ENCODE results near the gene GUCY1A2.

Gene GUCY1A2

GRCh38 chr11:106989078-106989455 lies 29.2 kb downstream of the GUCY1A2 start:
- Histone ChIP-seq H3K9me3 (no peaks in the 10 kb centered on the region), H3K27me3 (no peaks in the 10 kb centered on the region), H3K4me3 (ENCODE audit: low read depth, low read length) (no peak overlapping the region), H3K4me1 (no peaks in the 10 kb centered on the region), H3K36me3 (no peaks in the 10 kb centered on the region)
- TF ChIP-seq CTCF (IDR thresholded peaks at IDR 0.05; ENCODE audit: low read depth, low read length) = no peak
- no peak for DNase-seq

DNA sequence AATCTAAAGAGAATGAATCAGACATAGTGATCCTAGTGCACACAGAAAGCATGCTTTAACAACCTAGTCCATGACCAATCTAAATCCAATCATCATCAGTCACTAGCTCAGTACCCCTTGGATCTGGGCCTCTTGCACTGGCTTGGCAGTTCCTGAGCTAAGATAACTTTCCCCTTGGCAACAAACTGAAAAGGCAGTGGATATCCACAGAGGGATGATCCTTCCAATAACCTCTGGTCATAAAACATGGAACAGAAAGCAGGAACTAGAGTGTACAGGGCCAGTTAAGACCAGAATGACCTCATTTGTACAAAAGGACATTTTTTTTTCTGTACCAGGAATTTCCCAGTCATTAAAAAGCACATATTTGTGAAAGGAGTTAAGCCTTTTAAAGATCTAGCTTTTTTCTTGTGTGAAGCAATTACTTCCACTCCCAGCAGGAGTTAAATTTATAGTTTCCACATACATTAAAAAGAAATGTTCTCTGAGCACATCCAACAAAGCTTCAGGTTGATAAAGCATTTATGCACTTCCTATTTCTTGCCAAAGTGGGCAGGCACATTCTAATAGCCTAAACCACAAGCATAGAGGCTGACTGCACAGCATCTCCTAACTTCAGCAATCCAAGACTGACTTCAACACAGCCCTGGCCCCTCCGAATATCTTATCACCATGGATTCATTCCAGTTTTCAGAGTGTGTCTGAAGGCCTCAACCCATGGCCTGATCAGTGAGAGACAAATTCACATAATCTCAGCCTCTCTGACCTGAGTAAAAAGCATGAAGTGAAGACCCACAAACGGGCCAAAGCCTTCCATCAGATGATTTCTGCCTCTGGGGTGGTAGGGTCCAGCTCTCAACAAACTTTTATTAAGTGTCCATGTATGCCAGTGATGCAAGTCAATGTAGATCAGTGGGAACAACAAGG lies 29.9 kb downstream of the GUCY1A2 start:
- DNase-seq = no peak
- H3K4me3 ChIP-seq (ENCODE audit: low read depth, low read length) = no peak overlapping the region
- no peaks in the 10 kb centered on the region for H3K4me1 ChIP-seq
- no peak for TF ChIP-seq CTCF (IDR thresholded peaks at IDR 0.05; ENCODE audit: low read depth, low read length)
- no peaks in the 10 kb centered on the region for H3K9me3 ChIP-seq
- no peaks in the 10 kb centered on the region for H3K27me3 ChIP-seq
- H3K36me3 ChIP-seq = no peaks in the 10 kb centered on the region

DNA sequence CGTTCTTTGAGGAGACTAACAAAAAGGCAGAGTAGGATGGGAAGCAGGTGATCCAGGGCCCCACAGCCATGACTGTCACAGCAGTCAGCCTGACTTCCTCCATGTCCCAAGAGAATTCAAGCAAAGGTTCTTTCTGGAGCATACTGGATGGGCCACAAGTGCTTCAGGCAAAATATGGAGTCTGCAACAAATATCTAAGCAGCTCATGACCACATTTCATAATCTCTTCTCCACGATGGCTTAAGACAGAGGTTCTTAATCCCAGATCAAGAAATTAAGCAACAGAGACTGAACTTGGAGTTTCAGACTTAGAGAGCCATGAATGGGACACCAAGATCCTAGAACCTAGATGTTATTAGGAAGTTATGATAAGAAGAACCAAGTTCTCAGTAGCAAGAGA lies 31.6 kb downstream of the GUCY1A2 start:
- Histone ChIP-seq H3K9me3 (no peaks in the 10 kb centered on the region), H3K4me3 (ENCODE audit: low read depth, low read length) (no peak overlapping the region), H3K27me3 (no peaks in the 10 kb centered on the region), H3K36me3 (no peaks in the 10 kb centered on the region), H3K4me1 (no peaks in the 10 kb centered on the region)
- TF ChIP-seq CTCF (IDR thresholded peaks at IDR 0.05; ENCODE audit: low read depth, low read length) = no peak
- no peak for DNase-seq

DNA sequence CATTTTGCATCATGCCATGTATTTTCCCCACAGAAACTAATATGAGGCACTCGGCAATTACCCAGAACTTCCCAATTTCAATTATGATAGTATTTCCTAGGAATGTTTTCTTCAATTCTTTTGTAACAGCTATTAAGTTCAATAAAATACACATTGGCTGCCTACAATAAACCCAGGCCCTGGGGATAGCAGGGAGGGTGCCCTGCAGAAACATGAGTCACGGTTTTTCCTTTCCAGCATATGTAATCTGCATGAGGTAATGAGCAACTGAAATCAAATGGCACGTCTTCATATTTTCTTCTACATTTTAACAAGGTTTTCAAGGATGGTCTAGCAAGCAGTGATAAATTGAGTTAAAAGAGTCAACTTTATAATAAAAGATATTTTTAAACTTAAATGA lies 32.0 kb downstream of the GUCY1A2 start:
- no peak for TF ChIP-seq CTCF (IDR thresholded peaks at IDR 0.05; ENCODE audit: low read depth, low read length)
- DNase-seq = no peak

GRCh38 chr11:106983991-106984390 lies 34.3 kb downstream of the GUCY1A2 start:
- no peak for TF ChIP-seq CTCF (IDR thresholded peaks at IDR 0.05; ENCODE audit: low read depth, low read length)
- Histone ChIP-seq H3K9me3 (no peaks in the 10 kb centered on the region), H3K4me3 (ENCODE audit: low read depth, low read length) (no peak overlapping the region), H3K27me3 (no peaks in the 10 kb centered on the region), H3K36me3 (no peaks in the 10 kb centered on the region), H3K4me1 (no peaks in the 10 kb centered on the region)
- no peak for DNase-seq

More for the DNA sequence above, 32.0 kb downstream of the GUCY1A2 start:
- Histone ChIP-seq H3K4me1 (no peaks in the 10 kb centered on the region), H3K4me3 (ENCODE audit: low read depth, low read length) (no peak overlapping the region), H3K9me3 (no peaks in the 10 kb centered on the region), H3K36me3 (no peaks in the 10 kb centered on the region), H3K27me3 (no peaks in the 10 kb centered on the region)

- Histone ChIP-seq H3K36me3 (no peaks in the 10 kb centered on the region), H3K27me3 (no peaks in the 10 kb centered on the region), H3K9me3 (no peaks in the 10 kb centered on the region), H3K4me1 (no peaks in the 10 kb centered on the region), H3K4me3 (ENCODE audit: low read depth, low read length) (no peak overlapping the region)
- no peak for DNase-seq
- no peak for TF ChIP-seq CTCF (IDR thresholded peaks at IDR 0.05; ENCODE audit: low read depth, low read length)
Observed at GRCh38 chr11:106983261-106983660, 35.0 kb downstream of the GUCY1A2 start.

Measured in BE2C (cell line).